ENCODE results near the gene AFF3. TPM values are rescaled to one million over a fixed set of nuclear protein-coding genes. Genes with fewer than 3 reads are reported as not detected.

The AFF3 gene
- total RNA-seq, 1 experiment from 2014 or later = 0.61 TPM

GRCh38 chr2:99880964-99881294 is 261.5 kb downstream of the AFF3 start:
- no peaks in the 10 kb centered on the region for H3K9me3 ChIP-seq (ENCODE audit: control insufficient read depth in 1 of 2, insufficient read depth in 1 of 2, low read depth in 1 of 2, low read length in 2 of 2)
- DNase-seq (ENCODE audit: low read depth, low spot score) (no peak), ATAC-seq (no peak)
- intact Hi-C loops (cut with micrococcal nuclease) = no loop called here
- no peak overlapping the region for H2AFZ ChIP-seq (ENCODE audit: low read depth, low read length, poor library complexity, severe bottlenecking)
- RAD21 ChIA-PET (ENCODE audit: low non-redundant PET in 1 of 2, low total read pairs in 2 of 2, uncharacterized antibody in 2 of 2, unreplicated experiment in 2 of 2) = no interaction called here
- H3K36me3 ChIP-seq (ENCODE audit: control insufficient read depth in 1 of 2, insufficient read depth in 2 of 2, low read length in 2 of 2) = no peaks in the 10 kb centered on the region
- H3K27me3 ChIP-seq (ENCODE audit: insufficient read depth, low read length) = peaks cover 88% of the 10 kb centered on the region
- H3K9ac ChIP-seq (ENCODE audit: low read length) = no peak overlapping the region
- H4K20me1 ChIP-seq (ENCODE audit: insufficient read depth) = no peaks in the 10 kb centered on the region
- POLR2A ChIA-PET = no interaction called here
- no peak for TF ChIP-seq ZNF274 (IDR thresholded peaks at IDR 0.05; ENCODE audit: low read depth, low read length)
- no peak for TF ChIP-seq ATF3 (IDR thresholded peaks at IDR 0.05)
- no peak overlapping the region for H3K4me2 ChIP-seq (ENCODE audit: low read length)
- no TSS peak for BruUV-seq (replicated peaks)
- H3K9me2 ChIP-seq (ENCODE audit: insufficient read depth) = no peaks in the 10 kb centered on the region
- CTCF ChIA-PET = no interaction called here
- no peak overlapping the region for H3K4me3 ChIP-seq (replicated peaks in 1 of 2; ENCODE audit: low read depth in 1 of 2, low read length in 2 of 2)
- H3K27ac ChIP-seq (ENCODE audit: low read depth, low read length) = no peak overlapping the region
- no peaks in the 10 kb centered on the region for H3K4me1 ChIP-seq (ENCODE audit: control insufficient read depth in 1 of 2, insufficient read depth in 2 of 2, low read length in 2 of 2)
- H3K79me2 ChIP-seq (ENCODE audit: insufficient read depth, low read length) = no peaks in the 10 kb centered on the region

- Histone ChIP-seq H4K20me1 (ENCODE audit: insufficient read depth) (no peaks in the 10 kb centered on the region), H3K27ac (ENCODE audit: low read depth, low read length) (no peak overlapping the region), H3K9me2 (ENCODE audit: insufficient read depth) (no peaks in the 10 kb centered on the region), H3K4me2 (ENCODE audit: low read length) (no peak overlapping the region), H3K9me3 (ENCODE audit: control insufficient read depth in 1 of 2, insufficient read depth in 1 of 2, low read depth in 1 of 2, low read length in 2 of 2) (no peaks in the 10 kb centered on the region), H2AFZ (ENCODE audit: low read depth, low read length, poor library complexity, severe bottlenecking) (no peak overlapping the region), H3K27me3 (ENCODE audit: insufficient read depth, low read length) (peaks cover 88% of the 10 kb centered on the region), H3K9ac (ENCODE audit: low read length) (no peak overlapping the region), H3K4me3 (replicated peaks in 1 of 2; ENCODE audit: low read depth in 1 of 2, low read length in 2 of 2) (no peak overlapping the region), H3K4me1 (ENCODE audit: control insufficient read depth in 1 of 2, insufficient read depth in 2 of 2, low read length in 2 of 2) (no peaks in the 10 kb centered on the region), H3K36me3 (ENCODE audit: control insufficient read depth in 1 of 2, insufficient read depth in 2 of 2, low read length in 2 of 2) (no peaks in the 10 kb centered on the region), H3K79me2 (ENCODE audit: insufficient read depth, low read length) (no peaks in the 10 kb centered on the region)
- no peak for ATAC-seq
- CTCF ChIA-PET = no interaction called here
- DNase-seq (ENCODE audit: low read depth, low spot score) = no peak
- TF ChIP-seq SP1 (IDR thresholded peaks at IDR 0.05; ENCODE audit: low read depth) = no peak
- no peak for TF ChIP-seq RAD21 (IDR thresholded peaks at IDR 0.05; ENCODE audit: low read depth)
- no peak for TF ChIP-seq EGR1 (IDR thresholded peaks at IDR 0.05; ENCODE audit: low read depth)
- TF ChIP-seq YY1 (IDR thresholded peaks at IDR 0.05; ENCODE audit: extremely low read depth, insufficient replicate concordance, low read depth, low read length) = no peak
- no peak for TF ChIP-seq ZFX (IDR thresholded peaks at IDR 0.05)
- no peak for TF ChIP-seq ELF1 (IDR thresholded peaks at IDR 0.05; ENCODE audit: borderline replicate concordance, low read depth)
- no peak for TF ChIP-seq SRF (IDR thresholded peaks at IDR 0.05; ENCODE audit: low read depth)
- TF ChIP-seq FOSL1 (IDR thresholded peaks at IDR 0.05; ENCODE audit: low read depth) = no peak
- no peak for TF ChIP-seq CTCF (IDR thresholded peaks at IDR 0.05 in 2 of 3, conservative IDR thresholded peaks at IDR 0.05 in 1 of 3; ENCODE audit: borderline replicate concordance in 1 of 3, insufficient read depth in 1 of 3, low read depth in 2 of 3, low read length in 2 of 3)
- no peak for TF ChIP-seq JUND (IDR thresholded peaks at IDR 0.05)
- no peak for TF ChIP-seq ZNF274 (IDR thresholded peaks at IDR 0.05; ENCODE audit: low read depth, low read length)
- POLR2A ChIA-PET = no interaction called here
- BruUV-seq (replicated peaks) = no TSS peak
- RAD21 ChIA-PET (ENCODE audit: low non-redundant PET in 1 of 2, low total read pairs in 2 of 2, uncharacterized antibody in 2 of 2, unreplicated experiment in 2 of 2) = no interaction called here
- intact Hi-C loops (cut with micrococcal nuclease) = no loop called here
Measured at GRCh38 chr2:99880148-99880963, 262.0 kb downstream of the AFF3 start.

Measured in HCT116 (cell line).